HCEC 1CT (cell line): ENCODE results near the gene LMNTD2.
"Not testable (repeated sequence)": the region's sequence is repeated elsewhere in the genome, so short reads cannot be mapped to it uniquely, and the experiment has no call there.

Source experiments
- DNase-seq: peaks from one replicate; pipeline ENCODE4 v3.0.0-alpha.2; 2017

LMNTD2 gene

GRCh38 chr11:586376-587316, 26.1 kb upstream of the LMNTD2 start:
- DNase-seq: no peak

GRCh38 chr11:584287-584686, 23.7 kb upstream of the LMNTD2 start:
- DNase-seq: no peak

GRCh38 chr11:581752-582151, 21.2 kb upstream of the LMNTD2 start:
- no peak for DNase-seq

- DNase-seq: no peak
Observed at GRCh38 chr11:581342-581741, 20.8 kb upstream of the LMNTD2 start.

- no peak for DNase-seq
Observed at GRCh38 chr11:579830-580601, 19.5 kb upstream of the LMNTD2 start.

GRCh38 chr11:578276-579035, 17.9 kb upstream of the LMNTD2 start:
- DNase-seq: no peak

- no peak for DNase-seq
Observed at GRCh38 chr11:577611-577894, 17.0 kb upstream of the LMNTD2 start.

GRCh38 chr11:576811-577610, 16.5 kb upstream of the LMNTD2 start:
- DNase-seq: no peak

- peak; percentile 94 for DNase-seq
Observed at GRCh38 chr11:575996-576768, 15.6 kb upstream of the LMNTD2 start, which contains the start of gene PHRF1. Gene PHRF1 (plus strand): TSS chr11:576470. CDS start chr11:581513, 5,043 bp downstream.

- no peak for DNase-seq
Observed at GRCh38 chr11:575313-575995, 14.9 kb upstream of the LMNTD2 start.

GRCh38 chr11:574632-575312, 14.2 kb upstream of the LMNTD2 start:
- DNase-seq: no peak

GRCh38 chr11:574031-574570, 13.6 kb upstream of the LMNTD2 start:
- not testable (repeated sequence) for DNase-seq

- no peak for DNase-seq
Observed at GRCh38 chr11:573146-573759, 12.7 kb upstream of the LMNTD2 start.

GRCh38 chr11:571802-572185, 11.3 kb upstream of the LMNTD2 start:
- no peak for DNase-seq

- DNase-seq: no peak
Observed at GRCh38 chr11:569158-569885, 8.8 kb upstream of the LMNTD2 start.

GRCh38 chr11:568306-569157, 8.0 kb upstream of the LMNTD2 start:
- DNase-seq: peak; percentile 92

GRCh38 chr11:567629-568292, 7.2 kb upstream of the LMNTD2 start:
- DNase-seq: no peak
